ENCODE data around the gene GALNT11.

DNA sequence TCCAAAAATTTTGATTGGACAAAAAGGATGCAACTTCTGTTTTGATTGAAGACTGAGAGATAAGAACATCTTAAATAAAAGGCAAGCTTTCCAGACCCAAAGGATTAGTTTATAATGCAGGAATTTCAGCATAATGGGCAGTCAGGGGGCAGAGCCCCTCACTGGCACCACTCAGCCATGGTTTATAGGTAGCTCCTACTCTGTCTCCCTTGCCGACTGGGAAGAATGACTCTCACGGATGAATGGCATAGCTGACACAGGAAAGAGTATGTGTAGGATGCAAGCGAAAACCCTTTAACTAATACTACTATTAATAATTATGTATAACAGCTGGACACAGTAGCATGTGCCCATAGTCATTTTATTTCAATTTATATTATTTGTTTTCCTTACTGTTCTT lies 53.3 kb downstream of the GALNT11 start:
- TF ChIP-seq EZH2 (IDR thresholded peaks at IDR 0.05) (no peak), POLR2AphosphoS5 (IDR thresholded peaks at IDR 0.05; ENCODE audit: borderline replicate concordance, low read depth, low read length) (no peak), FOXP2 (optimal IDR thresholded peaks at IDR 0.05; ENCODE audit: control extremely low read depth, extremely low read length, insufficient read depth) (no peak)
